GM12801 (cell line): ENCODE results near the gene ABHD12B.

Experiments used
- CTCF ChIP-seq: IDR thresholded peaks from one replicate; pipeline ENCODE4 v1.5.1; 2011; ENCODE audit warnings: control low read depth; ENCODE audit not compliant: insufficient read length; ENCODE audit errors: extremely low read depth

Gene ABHD12B

GRCh38 chr14:50924236-50924635, 52.4 kb downstream of the ABHD12B start:
- TF ChIP-seq CTCF: no peak

GRCh38 chr14:50924843-50925242, 53.0 kb downstream of the ABHD12B start:
- TF ChIP-seq CTCF: no peak

GRCh38 chr14:50926851-50927386, 55.1 kb downstream of the ABHD12B start:
- no peak for TF ChIP-seq CTCF

GRCh38 chr14:50928002-50928635, 56.3 kb downstream of the ABHD12B start:
- no peak for TF ChIP-seq CTCF

- TF ChIP-seq CTCF: no peak
Observed at GRCh38 chr14:50929506-50929905, 57.7 kb downstream of the ABHD12B start.

- TF ChIP-seq CTCF: no peak
Observed at GRCh38 chr14:50931559-50931958, 59.7 kb downstream of the ABHD12B start.

GRCh38 chr14:50932156-50932555, 60.3 kb downstream of the ABHD12B start:
- TF ChIP-seq CTCF: no peak
